Activated gamma-delta T cell treated with Interleukin-2 at 50 U/mL for 16 hours (primary cell): ENCODE results near the gene NTM.

Experiments used
- DNase-seq: peaks from one replicate; pipeline ENCODE4 v3.0.0-alpha.2; 2020

NTM gene

DNA sequence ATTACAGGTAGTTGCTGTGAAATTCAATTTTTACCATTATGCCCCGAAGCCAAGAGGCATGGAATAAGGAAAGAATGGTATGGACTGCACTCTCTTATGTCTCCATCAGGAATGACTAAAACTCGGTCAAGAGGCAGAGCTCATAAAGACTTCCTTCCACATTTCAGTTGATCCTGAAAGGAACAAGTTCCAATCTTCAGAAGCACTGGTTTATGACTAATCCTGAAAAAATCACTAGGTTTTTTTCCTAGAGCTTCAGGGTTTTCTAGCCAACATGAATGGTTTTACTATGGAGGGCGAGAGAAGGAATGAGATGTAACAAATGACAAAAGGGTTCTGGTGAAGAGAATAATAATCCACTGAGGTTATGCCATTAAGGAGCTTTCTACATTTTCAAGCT is 832.2 kb downstream of the NTM start:
- no peak for DNase-seq

DNA sequence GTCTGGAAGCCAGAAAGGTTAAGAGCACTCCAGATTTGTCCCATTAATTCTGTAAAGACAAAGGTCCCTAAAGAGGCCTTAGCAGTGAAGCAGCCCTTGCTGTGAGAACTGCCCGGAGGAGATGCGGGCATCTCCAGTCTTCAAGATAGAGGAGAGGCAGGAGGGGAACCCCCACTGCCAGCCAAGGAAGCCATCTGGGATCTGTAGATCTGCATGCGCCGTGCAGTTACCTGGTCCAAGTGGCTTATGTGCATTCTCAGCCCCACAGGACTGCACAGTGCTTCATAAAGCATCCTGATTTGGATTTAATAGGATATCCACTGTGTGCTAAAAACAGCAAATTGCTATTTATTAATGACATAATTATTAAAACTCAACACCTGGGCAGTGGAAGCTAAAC is 834.6 kb downstream of the NTM start:
- no peak for DNase-seq

DNA sequence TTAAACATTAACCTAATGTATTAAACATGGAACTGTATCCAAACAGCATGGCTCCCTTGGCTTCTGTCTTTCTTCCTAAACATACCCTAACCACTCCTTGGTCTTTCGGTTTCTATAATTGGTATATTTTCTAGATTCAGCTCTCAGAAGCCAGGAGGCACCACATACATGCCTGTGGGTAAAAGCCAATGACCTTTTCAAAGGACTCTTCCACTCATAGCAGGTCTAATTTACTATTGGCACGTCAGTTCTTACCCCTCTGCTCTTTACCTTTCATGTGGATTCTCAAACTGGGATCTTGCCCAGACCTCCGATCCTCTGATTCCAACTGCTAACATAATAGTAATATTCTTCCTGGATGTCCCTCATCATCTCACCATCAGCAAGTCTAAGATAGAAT is 835.1 kb downstream of the NTM start:
- DNase-seq, result no peak

DNA sequence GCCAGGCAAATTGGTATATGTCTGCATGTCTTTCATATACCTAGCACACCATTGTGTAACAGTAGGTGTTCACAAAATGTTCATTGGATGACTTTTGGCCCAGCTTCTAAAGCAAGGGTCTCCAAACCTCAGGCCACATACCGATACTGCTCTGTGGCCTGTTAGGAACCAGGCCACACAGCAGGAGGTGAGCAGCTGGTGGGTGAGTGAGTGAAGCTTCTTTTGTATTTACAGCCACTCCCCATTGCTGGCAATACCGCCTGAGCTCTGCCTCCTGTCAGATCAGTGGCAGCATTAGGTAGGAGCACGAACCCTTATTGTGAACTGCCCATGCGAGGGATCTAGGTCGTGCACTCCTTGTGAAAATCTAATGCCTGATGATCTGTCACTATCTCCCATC is 836.6 kb downstream of the NTM start:
- no peak for DNase-seq

DNA sequence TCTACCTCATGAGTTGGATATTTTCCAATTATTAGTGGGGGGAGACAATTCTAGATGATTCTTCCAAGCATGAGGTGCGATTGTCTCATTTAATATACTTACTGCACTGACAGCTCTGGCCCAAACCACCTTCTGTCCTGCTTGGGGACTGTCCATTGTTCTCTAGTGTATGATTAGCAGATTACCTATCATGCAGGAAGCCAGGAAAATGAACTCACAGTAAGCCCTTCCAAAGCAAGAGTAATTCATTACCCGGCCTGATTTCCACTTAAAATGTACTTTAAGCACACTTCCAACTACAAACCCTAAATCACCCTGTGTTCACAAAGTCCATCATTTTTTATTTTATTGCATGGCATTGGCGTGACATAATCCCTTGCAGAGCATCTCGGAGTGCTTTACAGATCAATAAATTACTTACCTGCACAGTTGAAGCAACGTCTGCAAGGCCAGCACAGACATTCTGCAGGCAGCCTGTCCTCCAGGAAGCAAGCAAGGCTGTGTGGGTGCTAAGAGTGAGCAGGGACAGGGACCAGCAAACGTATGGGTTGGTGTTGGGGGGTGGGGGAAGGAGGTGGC is 838.2 kb downstream of the NTM start:
- DNase-seq, result no peak

DNA sequence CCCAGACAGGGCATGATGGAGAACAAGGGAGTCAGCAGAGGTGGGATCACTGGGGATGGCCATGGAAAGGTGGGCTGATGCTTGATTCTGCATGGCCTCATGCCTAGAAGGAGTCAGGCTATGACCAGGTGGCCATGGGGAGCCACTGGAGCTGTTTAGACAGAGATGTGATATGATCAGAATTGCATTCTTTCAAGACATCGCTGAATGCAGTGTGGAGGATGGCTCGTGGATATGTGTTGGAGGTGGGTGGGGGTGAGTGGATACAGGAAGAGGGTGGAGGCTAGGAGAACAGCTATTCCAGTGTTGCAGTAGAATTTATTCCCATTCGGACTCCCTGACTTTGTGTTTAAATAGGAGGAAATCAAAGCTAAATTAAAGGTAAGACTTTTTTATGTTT is 841.1 kb downstream of the NTM start:
- no peak for DNase-seq

DNA sequence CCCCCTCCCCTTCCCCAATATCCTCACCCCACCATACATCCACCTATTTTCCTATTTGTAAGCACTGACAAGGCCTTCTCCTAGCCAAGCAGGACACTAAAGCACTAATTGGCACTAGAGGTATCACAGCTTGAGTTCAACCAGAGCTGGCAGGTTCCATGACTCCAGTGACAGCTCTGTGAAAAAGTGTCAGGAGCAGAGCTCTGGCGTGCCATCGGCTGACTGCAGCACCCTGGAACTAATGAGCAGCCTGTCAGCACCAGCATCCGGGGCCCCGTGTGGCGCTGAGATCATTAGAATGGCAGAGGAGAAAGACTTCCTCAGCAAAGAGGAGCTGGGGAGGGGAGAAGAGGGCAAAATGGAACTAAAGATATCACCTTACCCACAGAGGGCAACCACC is 847.4 kb downstream of the NTM start:
- no peak for DNase-seq

DNA sequence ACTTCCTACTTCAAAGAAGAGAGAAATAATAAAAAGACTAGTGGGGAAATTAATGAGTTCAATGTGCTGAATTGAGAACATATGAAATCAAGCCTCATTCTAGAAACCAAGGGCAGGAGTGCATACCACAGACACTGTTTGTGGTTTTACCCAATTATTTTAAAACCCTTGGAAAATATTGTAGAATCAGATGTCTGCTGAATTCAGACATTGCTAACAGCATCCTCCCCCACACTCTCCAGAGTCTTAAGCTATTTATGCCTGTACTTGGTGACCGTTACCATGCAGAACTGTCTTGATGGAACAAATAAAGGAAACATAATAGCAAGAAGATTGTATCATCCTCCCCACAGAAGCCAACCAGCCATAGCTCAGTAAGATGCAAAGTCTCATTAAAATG is 850.1 kb downstream of the NTM start:
- DNase-seq, result no peak

DNA sequence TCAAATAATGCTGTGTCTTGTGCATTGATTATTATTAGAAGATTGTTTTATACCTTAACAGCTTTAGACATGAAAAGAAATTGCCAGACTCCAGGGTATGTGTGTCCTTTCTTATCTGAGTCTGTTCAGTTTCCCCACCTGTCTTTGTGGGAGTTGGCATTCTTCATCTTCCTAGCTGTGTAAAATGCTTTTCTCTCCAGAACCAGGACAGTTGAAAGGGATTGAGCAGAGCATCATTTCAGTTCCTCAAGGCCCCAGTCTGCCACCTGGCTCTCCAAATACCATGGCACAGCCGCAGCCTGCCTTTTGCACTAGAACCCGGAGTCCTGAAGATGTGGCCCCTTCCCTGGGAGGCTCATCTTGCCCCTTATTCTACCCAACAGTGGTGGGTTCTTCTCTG is 851.9 kb downstream of the NTM start:
- DNase-seq, result no peak

DNA sequence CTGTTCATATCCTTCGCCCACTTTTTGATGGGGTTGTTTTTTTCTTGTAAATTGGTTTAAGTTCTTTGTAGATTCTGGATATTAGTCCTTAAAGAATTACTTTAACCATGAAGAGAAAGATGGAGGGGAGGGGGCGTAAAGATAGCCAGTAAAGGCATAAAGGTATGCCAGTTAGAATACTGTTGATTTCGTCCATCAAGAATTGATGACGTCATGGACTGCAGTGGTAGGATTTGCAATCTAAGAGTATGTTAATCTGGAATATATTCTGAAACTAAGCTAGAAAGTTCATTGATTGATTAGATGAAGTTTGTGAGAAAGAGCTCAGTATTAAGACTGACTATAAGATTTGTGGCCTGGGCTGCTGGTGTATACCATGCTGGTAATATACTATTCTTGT is 856.1 kb downstream of the NTM start:
- DNase-seq, result no peak

DNA sequence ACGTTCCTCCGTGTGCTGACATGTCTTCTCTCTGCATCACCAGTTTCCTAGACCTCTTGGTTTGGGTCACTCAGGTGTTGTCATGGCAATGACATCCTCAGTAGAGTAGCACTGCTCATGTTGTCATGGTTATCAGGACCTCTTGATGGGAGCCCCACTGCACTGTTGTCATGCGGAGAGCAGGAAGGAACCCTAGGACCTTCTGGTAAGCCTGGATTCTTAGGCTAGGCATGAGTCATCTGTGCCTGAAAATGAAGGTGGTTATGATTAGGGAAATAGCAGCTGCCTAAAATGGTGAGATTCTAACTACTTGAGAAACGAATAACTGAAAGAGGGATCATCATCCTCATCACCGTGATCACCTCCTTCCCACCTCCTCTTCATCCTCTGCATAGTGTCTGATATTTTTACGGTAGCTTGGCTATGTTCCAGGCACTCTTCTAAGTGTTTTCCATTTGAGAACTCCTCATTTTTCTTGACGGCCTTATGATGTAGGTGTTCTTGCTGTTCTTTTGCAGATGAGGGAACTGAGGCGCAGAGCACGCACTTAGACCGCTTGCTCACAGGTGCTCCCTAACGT is 858.4 kb downstream of the NTM start:
- DNase-seq, result no peak

DNA sequence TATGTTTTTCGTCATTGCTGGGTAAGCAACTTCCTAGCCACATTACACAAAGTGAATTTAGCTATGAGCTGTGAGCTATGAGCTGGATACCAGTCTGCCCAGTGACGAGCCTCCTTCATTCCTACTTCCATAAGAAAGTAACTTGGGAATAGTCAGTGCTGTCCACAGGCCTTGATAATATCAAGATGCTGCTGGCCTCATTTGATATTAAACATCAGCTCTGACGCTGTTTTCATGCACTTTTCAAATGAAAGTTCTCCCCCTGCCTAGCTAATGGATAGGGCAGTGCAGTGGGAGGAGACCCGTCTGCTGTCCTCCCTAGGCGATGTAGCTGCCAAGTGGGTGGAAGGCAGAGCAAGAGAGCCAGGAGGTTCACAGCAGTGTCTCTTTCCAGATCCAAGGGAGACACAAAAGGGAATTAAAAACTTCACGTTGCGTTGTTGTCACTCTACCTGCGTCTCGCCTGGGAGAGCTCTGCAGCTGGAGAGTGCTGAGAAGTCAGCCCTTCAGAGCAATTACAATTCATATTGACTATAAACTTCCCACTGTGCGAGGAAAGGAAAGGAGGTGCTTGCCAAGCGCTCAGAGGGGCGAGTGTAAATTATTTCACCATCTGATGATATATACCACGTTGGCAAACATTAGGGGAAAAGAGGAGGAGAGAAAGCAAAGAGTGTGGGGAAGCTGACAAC is 861.4 kb downstream of the NTM start:
- DNase-seq, result no peak

DNA sequence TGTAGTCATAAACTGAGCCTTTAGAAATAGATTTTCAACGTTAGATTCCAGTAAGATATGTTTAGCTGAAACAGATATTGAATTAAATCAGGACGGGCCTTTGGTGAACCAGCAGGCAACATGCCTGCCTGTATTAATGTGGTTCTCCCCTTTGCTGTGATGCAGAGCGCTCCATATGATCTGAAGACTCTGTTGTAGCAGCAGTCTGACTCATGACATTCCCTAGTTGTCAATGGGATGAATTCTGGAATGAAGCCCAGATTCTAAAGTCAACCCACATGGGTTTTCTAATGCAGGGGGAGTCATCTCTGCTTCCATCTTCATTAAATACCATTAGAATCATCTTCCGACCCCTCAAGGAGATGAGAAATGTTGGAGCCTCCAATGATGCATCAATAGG is 864.5 kb downstream of the NTM start:
- no peak for DNase-seq

DNA sequence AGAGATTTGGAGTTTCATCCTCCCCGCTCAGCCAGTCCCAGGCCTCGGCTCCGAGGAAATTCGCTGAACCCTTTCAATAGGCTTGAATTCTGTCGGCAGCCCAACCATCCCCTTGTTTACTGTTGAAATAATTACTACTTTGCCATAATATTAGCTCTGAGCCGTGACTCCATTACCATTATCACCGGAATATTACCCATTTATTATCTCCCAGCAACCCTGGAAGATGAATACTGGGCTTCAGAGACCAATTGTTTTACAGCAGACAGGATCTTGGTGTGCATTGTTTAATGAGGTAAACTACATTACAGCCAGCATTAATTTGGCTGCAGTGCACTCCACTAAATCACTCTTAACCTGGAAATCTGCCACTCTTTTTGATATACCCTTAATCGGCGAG is 867.4 kb downstream of the NTM start:
- DNase-seq, result no peak

DNA sequence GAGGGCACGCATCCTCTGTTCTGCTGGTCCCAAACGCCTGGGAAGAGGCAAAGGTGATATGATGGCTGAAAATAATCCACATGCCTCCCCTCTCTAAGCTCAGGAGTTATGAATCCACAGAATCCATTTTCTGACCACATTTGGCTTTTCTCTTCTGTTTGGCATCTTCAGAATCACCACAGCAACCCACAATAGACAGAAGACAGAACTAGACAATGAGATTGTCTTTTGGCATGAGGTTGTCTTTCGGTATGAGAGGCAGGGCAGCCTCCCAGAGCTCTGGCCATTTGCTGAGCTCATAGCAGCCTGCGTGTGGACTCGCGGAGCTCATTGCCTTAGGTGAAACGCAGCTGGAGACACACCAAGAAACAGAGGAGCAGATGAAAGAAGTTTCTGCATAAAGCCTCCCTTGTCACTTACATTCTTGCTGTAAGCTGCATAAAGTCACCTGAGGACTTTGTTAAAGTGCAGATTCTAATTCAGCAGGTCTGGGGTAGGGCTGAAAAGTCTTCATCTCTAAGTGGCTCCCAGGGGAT is 868.0 kb downstream of the NTM start:
- no peak for DNase-seq

DNA sequence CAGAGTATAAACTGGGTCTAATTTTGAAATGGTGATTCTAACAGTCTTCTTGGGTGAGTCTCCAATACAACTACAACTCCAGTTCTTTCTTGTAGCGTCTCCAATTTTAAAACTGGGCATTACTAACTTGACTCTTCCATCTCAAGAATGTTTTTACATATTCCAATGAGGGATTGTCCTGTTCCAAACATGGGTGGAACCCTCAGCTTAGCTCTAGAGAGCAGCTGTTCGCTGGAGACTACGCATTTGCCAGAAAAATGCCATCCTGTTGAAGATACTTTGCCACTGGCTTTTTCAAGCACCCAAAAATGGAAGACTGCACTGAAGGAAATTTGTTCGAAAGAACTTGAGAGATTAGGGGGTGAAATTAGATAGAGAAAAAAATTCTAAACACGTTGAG is 870.0 kb downstream of the NTM start:
- no peak for DNase-seq

DNA sequence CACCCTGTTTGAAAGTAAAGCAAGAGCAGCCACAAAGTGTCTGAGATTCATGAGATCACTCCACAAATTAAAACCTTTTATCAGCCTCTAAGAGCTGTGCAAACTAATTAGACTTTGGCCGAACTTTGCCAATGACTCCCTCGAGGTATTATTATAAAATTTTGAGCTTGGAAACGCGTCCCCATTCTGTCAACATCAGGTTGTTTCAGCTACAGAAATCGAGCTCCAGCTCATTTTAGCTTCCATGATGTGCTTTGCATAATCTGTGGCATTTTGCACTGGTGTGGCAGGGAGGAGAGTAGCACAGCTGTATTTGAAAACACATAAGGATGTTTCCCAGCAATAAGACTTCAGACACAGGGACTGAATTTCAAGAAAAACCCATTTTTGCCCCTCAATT is 872.2 kb downstream of the NTM start:
- no peak for DNase-seq

DNA sequence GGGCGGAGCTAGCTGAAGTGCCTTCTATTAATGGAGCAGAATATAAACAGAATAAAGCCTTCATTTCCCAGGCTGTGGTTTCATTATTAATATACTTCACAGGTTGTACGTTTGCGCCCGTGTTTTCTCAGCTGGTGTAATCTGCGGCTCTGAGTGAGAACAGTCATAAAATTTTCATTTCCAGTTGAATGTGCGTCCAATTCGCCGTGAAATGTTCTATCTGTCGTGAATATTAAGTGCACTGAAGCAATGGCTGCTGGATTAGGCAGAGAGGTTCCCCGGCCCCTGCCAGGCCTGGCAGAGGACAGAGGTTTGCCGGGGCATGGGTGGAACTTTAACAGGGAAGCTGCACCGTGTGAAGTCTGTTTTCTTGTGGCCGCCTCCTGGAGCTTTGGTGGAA is 874.4 kb downstream of the NTM start:
- DNase-seq, result no peak

DNA sequence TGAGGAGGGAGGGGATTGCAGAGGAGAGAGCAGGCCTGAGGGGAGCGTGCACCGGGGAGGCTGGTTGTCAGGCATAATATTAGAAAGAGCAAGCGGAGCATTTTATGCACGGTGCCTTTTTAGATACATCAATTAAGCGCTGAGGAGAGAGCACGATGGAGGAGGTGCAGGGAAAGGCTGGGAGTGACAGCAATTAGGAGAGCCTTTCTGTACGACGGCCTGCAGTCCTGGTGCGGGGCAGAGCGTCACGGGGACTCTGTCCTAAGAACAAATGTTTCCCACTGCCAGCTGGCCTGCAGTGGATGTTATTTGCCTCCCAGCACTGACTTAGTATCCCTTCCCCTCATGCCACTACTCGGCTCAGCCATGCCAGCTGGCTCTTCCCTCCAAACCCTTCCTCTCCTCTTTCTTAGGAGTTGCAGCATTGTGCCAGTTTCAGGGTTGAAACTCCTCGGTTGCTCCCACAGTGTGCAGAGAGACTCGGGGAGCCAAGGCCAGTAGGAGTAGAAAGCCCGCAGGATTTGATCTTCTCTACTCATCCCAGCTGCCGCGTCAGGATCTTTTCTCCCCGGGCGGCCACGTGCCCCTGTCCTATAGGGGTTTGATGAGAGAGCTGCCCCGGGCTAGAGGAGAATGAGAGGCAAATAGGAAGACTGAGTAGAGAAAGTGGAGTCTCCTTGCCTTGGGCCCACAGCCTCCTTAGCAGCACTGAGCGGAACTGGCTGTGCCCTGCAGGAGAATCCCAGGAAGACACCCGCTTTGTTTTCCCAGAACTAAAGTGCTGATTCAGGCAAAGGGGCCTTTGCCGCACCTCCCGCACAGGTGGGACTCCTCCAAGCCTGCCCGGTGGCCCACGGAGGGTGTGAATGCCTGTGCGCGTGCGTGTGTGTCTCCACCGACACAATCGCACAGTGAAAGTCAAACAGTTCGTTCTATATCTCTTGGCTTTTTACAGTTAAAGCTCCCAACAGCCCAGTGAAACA is 875.3 kb downstream of the NTM start:
- no peak for DNase-seq

DNA sequence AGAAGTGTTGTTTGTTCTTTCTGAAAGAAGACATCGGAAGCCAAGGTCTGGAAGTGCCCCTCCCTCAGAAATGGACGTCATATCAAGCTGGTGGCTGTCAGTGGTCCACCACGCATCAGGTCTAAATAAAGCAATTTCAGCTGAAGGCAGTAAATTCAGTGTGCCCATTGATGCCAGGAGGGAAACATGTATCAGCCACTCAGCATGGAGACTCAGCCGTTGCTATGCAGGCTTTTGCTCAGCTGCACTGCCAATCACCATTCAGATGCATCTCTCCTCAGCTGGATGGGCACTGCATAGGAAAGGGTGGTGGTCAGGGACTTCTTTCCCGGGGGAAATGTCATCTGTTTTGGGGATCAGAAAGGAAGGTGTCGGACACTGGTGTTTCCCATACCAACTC is 878.2 kb downstream of the NTM start:
- no peak for DNase-seq

DNA sequence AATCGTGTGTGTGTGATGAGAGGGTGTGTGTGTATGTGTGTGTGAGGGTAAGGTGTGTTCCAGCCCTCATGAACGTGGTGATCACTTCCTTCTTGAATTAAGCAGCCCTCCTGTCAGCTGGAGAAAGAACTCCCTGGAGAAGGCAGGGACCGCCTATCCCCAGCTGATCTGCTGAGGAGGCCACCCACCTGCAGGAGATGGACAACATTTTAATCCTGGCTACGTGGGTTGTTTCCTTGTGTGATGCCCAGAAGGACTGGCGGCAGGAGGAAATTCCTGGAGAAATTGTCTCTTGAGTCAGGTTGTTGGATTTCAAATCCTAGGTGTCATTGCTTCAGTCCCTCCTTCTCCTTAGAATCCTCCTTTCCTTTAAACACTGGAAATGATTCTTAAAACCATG is 878.8 kb downstream of the NTM start:
- DNase-seq, result no peak

DNA sequence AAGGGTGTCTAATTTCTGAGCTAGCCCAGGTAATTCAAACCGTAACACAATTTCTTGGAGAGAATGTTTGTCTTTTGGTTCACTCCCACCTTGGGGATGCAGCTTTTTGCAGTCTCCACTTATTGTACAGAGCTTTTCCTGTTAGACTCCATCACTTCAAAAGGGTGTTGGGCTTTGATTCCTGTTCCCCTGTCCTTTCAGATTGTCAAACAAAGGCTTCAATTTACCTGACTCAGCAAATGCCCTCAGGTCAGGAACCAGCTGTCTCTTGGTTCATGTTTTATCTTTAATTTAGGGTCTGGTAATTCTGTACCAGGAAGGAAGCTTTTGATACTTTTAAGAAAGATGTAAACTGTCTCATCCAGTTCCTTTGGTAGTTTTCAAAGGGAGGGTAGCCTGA is 880.6 kb downstream of the NTM start:
- DNase-seq, result no peak

DNA sequence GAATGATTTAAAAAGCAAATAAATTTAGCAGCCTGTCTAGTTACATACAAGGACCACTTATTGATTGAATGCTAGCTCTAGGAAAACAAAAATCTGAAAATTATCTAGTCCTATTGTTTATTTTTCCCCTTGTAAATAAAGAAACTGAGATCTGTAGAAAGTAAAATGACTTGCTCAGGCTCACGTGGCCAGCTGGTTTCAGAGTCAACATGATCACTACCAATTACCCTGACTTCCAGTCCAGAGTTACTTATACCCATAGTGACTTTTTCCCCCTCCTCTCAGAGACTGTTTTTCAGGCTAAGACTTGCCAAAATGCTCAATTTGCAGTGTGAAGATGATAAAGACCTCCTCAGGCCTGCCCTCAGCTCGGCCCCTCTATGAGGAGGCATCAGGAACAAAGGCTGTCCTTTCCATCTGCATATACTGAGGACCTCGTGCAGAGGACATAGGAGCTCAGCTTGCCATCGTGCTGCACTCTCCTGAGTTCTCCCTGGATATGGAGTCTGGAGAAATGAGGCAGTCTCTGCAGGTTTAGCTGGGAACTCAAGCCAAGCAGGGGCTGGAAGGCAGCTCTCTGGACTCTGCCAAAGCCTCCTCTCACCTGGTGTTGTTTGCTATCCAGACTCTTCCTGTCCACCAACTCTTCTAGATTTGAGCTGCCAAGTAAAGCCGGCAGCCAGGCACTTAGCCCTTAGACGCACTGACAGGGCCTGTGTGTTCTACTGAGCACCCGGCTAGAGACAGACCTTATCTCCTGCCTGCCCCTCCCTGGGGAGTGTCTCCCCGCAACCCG is 883.3 kb downstream of the NTM start:
- no peak for DNase-seq
